ENCODE measurements around the gene ANKRD40CL.

ANKRD40CL gene

DNA sequence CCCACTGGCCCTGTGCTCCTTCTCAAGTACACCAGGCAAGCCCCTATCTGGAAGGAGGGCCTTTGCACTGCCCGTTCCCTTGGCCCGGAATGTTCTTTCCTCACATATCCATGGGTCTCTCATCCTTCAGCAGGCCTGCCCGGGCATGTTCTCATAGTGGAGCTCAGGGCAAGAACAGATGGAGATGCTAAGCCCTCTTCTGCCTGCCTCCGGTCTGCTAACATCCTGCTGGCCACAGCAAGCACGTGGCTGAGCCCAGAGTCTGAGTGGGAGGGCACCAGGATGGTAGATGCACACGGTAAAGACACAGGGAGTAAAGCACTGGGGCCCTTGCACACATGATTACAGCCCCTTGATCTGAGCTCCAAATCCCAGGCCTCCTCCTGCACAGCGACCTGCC, 19.8 kb upstream of the ANKRD40CL start:
- no peak for DNase-seq (ENCODE audit: low read depth)

GRCh38 chr17:50785946-50786570, 18.7 kb upstream of the ANKRD40CL start:
- no peak for DNase-seq (ENCODE audit: low read depth)

- DNase-seq (ENCODE audit: low read depth): no peak
Observed at GRCh38 chr17:50785126-50785525, 17.8 kb upstream of the ANKRD40CL start.

- DNase-seq (ENCODE audit: low read depth): no peak
Observed at GRCh38 chr17:50783905-50784304, 16.6 kb upstream of the ANKRD40CL start.

DNA sequence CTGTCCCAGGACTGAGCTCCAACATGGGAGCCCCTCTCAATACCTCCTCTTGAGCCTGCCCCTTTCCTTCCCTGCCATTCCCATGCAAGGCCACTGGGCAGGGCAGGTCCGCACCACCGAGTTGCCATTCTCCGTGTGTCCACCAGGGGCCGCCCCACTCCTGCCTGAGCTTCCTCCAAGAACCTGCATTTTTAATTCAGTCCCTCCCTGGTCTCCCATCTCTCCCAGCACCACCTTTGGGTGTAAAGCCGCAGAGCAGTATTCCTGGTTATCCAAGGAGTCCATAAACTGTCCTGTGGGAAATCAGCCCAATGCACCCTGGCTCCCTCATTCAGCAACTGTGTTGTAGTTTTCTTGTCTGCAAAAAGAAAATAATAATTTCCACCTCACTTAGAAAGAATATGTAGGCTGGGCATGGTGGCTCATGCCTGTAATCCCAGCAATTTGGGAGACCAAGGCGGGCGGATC, 15.9 kb upstream of the ANKRD40CL start:
- peak; percentile 57 for DNase-seq (ENCODE audit: low read depth)

- no peak for DNase-seq (ENCODE audit: low read depth)
Observed at GRCh38 chr17:50781167-50781566, 13.8 kb upstream of the ANKRD40CL start.

DNA sequence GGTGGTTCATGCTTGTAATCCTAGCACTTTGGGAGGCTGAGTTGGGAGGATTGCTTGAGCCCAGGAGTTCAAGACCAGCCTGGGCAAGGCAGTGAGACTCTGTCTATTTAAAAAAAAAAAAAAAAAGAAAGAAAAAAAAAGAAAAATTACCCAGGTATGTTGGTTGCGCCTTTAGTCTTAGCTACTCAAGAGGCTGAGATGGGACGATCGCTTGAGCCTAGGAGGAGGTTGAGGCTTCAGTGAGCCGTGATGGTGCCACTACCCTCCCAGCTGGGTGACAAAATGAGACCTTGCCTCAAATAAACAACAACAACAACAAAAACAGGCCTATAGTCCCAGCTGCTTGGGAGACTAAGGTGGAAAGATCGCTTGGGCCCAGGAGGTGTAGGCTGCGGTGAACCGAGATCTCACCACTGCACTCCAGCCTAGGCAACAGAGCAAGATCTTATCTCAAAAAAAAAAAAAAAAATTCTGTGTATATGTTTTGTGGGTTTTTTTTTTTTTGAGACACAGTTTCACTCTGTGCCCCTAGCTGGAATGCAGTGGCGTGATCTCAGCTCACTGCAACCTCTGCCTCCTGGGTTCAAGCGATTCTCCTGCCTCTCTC, 12.5 kb upstream of the ANKRD40CL start:
- no peak for DNase-seq (ENCODE audit: low read depth)

DNA sequence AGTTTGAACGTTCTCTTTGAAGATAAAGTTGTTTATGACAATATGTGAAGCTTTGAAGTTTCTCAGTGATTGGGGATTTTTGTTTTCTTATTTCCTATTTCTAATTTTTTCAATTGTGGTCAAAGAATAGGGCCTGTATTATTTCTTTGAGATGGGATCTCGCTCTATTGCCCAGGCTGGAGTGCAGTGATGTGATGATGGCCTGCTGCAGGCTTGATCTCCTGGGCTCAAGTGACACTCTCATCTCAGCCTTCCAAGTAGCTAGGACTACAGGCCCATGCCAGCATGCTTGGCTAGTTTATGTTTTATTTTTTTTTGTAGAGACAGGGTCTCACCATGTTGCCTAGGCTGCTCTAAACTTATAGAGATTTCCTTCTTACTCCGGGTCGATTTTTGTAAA, 11.7 kb upstream of the ANKRD40CL start:
- no peak for DNase-seq (ENCODE audit: low read depth)

DNA sequence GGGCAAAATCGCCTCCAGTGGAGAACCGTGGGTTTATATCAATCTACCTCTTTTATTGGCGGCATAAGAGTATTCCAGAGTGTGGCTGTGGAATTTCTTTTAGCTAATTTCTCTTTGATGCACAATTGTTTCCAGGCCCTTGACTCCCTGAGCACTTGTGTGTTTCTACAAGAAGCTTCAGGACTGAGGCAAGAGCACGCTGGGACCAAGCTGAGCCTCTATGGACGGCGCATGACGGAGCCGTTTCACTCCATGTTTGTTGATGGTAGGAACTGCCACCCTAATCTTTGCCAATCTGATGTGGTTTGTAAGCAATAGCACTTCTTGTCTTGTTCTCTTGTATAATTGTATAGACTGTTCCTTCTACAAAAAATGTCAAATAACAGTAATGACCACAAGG, 11.2 kb upstream of the ANKRD40CL start:
- no peak for DNase-seq (ENCODE audit: low read depth)

- DNase-seq (ENCODE audit: low read depth): no peak
Observed at GRCh38 chr17:50775926-50776325, 8.6 kb upstream of the ANKRD40CL start.

DNA sequence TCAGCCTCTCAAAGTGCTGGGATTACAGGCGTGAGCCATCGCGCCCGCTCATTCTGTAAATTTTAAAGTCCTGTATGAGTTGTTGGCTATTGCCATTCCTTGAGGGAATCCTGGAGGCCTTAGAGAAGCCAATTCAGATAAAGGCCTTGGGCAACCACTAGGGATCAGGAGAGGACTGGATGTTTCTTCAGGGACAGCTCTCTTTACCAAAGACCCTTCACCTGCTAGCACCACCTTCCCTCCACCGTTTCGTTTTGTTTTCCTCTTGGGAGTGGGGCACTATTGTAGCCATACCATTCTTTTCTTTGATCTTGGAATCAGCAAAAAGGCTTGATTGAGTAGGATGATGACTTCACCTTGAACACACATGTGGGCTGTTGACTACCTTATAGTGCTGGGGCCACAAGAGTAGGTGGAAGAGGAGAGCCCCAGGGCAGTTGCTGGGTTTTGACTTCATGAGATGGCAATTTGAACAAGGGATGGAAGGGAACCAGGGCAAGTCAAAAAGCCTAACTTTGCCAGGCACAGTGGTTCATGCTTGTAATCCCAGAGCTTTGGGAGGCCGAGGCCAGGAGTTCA, 7.0 kb upstream of the ANKRD40CL start:
- DNase-seq (ENCODE audit: low read depth): no peak

- DNase-seq (ENCODE audit: low read depth): no peak
Observed at GRCh38 chr17:50771991-50772785, 4.9 kb upstream of the ANKRD40CL start.

DNA sequence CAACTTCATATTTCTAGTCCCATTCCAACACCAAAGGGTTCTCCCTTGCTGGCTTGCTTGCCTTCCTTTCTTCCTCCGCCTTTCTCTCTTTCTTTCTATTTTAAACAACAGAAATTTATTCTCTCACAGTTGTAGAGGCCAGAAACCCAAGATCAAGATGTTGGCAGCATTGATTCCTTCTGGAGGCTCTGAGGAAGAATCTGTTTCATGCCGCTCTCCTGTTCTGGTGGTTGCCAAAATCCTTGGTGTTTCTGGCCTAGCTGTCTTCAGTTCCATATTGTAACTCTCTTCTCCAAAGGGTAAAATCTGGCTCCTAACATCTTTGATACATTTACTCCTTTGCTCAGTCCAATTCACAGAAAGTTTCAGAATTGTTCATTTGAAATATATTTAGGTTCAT, 3.0 kb upstream of the ANKRD40CL start:
- no peak for DNase-seq (ENCODE audit: low read depth)

- no peak for DNase-seq (ENCODE audit: low read depth)
Observed at GRCh38 chr17:50769884-50770283, 2.6 kb upstream of the ANKRD40CL start.

DNA sequence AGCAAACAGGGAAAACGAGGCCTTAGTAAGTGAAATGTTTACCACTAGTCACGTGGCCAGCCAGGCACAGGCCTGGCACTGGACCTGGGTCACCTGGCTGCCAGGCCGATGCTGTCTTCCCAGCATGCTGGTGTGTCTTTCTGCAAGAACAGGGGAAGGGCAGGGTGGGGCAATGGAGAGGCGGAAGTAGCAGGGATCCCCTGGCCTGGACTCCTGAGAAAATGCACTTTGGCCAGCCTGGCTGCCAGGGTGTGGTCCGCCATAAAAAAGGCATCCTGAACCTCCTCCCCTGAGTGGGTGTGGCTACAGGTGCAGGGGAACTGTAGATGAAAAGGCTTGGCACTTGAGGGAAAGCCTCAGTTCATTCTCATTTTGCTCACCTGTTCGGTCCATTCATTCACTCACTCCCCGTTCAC, 1.0 kb upstream of the ANKRD40CL start:
- DNase-seq (ENCODE audit: low read depth): no peak

GRCh38 chr17:50767030-50767429, 288 bp downstream of the ANKRD40CL start:
- no peak for DNase-seq (ENCODE audit: low read depth)

- no peak for DNase-seq (ENCODE audit: low read depth)
Observed at GRCh38 chr17:50766222-50767023, 895 bp downstream of the ANKRD40CL start.

DNA sequence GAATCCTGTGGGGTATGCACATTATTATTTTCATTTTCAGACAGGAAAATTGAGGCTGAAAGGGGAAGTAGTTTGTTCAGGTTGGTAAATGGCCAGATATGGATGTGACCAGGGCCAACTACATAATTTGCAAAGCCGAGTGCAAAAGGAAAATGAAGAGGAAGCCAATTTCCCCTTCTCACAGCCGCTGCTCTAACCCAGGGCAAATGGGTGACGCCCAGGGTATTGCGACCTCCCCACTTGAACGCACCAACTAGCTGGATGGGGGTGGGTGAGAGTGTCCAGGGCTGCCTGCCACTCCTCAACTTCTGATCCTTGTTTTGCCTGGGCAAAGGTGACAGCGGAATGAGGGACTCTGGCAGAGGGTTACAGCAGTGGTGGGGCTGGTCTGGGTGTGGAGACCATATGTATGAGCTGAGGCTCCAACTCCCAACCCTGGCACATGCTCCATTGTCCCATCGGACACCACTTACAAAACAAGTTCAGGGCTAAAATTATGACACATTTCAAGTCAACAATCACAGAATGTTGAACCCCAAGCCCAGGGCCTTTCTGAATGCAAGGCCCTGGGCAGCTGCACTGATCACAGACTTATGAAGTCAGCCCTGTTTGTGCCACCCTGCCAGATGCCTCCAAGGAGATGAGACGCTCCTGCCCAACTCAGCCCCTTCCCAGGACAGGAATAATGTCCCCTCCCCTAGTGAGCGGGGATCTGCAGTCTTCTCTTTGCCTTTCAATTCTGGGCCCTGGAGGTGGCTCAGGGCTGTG, 1.7 kb downstream of the ANKRD40CL start:
- DNase-seq (ENCODE audit: low read depth): no peak

- DNase-seq (ENCODE audit: low read depth): no peak
Observed at GRCh38 chr17:50764734-50765149, 2.6 kb downstream of the ANKRD40CL start.

DNA sequence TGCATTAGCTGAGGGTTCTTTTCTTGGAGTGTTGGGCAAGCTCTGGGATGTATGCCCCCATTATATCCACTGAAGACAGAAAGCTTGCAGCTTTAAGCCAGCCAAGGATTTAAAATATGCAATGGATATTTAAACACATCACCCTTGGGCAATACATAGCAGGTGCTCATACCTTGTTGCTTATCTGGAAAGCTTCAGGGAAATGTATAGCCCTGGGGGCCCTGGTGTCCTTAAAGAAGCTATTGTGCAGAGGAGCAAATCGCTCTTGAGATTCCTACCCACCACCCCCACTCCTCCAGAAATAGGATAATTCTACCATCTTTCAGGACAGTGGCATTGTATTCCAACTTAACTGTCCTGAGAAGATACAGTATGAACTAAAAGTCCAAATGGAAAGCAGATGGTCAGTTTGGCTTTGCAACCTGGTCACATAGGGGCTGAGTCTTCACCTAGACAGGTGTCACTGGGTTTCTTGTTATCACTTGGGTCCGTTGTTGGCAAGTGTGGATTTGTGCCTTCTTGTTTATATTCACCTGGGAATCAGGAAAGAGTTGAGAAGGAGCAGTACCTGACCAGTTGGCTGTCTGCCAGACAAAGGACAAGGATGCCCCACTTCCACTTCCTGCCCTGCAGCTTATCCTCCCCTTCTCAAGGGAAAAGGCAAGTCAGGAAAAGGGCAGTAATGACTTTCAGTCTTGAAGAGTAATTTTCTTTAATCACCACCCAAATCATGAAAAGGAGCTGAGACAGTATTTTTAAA, 3.4 kb downstream of the ANKRD40CL start:
- no peak for DNase-seq (ENCODE audit: low read depth)

Measured in stimulated activated CD8-positive, alpha-beta memory T cell treated with anti-CD3 and anti-CD28 coated beads, Interleukin-12 subunit alpha, Interleukin-12 subunit beta, amount 100 ng/mL, for 4 hours (primary cell).